Breast epithelium (tissue), 4 donors: ENCODE results near the gene HCAR2. TPM values are rescaled to one million over a fixed set of nuclear protein-coding genes. Genes with fewer than 3 reads are reported as not detected.
"Not testable (repeated sequence)": the region's sequence is repeated elsewhere in the genome, so short reads cannot be mapped to it uniquely, and the experiment has no call there.

Experiments used
- DNase-seq, 2 donors: peaks; one replicate each; pipeline ENCODE4 v3.0.0-alpha.2; 2019; ENCODE audit warnings: low spot score in 2 of 2
- H3K27ac ChIP-seq, 2 donors: fragments of 200-600 bp; sonication (generic) in 1 of 2; one replicate each; pipeline ENCODE4 v1.5.1; 2016 to 2019; ENCODE audit warnings: mild to moderate bottlenecking in 1 of 2
- H3K27me3 ChIP-seq, 2 donors: fragments of 200-600 bp; sonication (generic) in 1 of 2; one replicate each; pipeline versions ENCODE4 v1.5.1 to v1.6.0; 2017 to 2019; ENCODE audit warnings: control low read depth in 1 of 2, mild to moderate bottlenecking in 1 of 2
- H3K36me3 ChIP-seq: fragments of 200-600 bp; one replicate; pipeline ENCODE4 v1.5.1; 2019
- H3K4me1 ChIP-seq, 2 donors: fragments of 200-600 bp; sonication (generic); one replicate each; pipeline ENCODE4 v1.5.1; 2016 to 2019; ENCODE audit warnings: control low read depth in 1 of 2
- H3K4me3 ChIP-seq, 3 donors: fragments of 200-600 bp; sonication (generic); 1 replicate in 2 of 3; 2 replicates in 1 of 3; pipeline ENCODE4 v1.5.1; 2016 to 2019; ENCODE audit warnings: mild to moderate bottlenecking in 3 of 3, moderate library complexity in 2 of 3
- H3K9me3 ChIP-seq, 2 donors: fragments of 200-600 bp; sonication (generic) in 1 of 2; one replicate each; pipeline ENCODE4 v1.5.1; 2016 to 2019; ENCODE audit warnings: control low read depth in 1 of 2
- CTCF ChIP-seq, 3 donors: fragments of 450-650 bp; IDR thresholded peaks; one replicate each; pipeline ENCODE4 v1.5.1; 2016 to 2017; ENCODE audit warnings: antibody characterized with exemption in 3 of 3, mild to moderate bottlenecking in 3 of 3, moderate library complexity in 3 of 3
- POLR2A ChIP-seq: fragments of 450-650 bp; IDR thresholded peaks from one replicate; pipeline ENCODE4 v1.6.1; 2016; ENCODE audit warnings: antibody characterized with exemption, mild to moderate bottlenecking, moderate library complexity
- POLR2AphosphoS5 ChIP-seq, 3 donors: sonication (generic); formaldehyde crosslinking; IDR thresholded peaks; one replicate each; pipeline ENCODE4 v1.6.1; 2017; ENCODE audit warnings: antibody characterized with exemption in 3 of 3
- intact Hi-C: fragments of 100-400 bp; cut with DNase I; formaldehyde crosslinking; loops from one replicate; pipeline ENCODE4 v1.15.1; 2023; ENCODE audit warnings: low total_unique reads
- total RNA-seq, 3 donors: library from RNA; depleted of rRNA; stranded (reverse); fragments of >200 nt; gene quantifications; one replicate each; pipeline ENCODE4 v1.1.0, GENCODE V29; 2016

Gene HCAR2
- total RNA-seq: 10 to 100 TPM in 1 of 3 donors, 1 to 10 TPM in 2; 5.7 to 10.8 (median 6.4) TPM

DNA sequence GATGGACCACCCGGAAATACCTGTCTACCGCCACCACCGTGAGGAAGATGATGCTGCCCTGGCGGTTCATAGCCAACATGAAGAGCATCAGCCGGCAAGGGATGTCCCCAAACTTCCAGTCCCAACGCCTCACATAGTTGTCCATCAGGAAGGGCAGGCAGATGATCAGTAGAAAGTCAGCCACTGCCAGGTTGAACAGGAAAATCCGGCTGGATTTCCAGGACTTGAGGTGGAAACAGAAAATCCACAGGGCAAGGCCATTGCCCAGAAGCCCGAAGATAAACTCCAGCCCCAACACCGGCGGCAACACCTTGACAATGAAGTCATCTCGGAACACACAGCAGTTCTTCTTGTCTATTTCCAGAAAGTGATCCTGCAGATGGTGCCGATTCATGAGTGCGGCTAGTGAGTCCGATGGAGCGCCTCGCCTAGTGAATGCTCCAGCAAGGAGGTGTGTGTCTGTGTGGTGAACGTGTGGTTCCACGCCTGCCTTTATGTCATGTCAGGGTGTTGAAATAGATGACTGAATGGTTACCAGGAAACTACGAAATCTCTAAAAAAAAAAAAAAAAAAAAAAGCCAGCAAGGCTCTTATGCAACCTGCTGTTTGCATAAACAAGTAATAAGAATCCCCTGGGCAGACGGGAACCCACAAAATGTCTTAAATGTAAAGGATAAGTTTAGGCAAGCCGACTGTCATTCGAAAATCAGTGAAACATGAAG is at the start of gene HCAR2:
HCAR2 (minus strand) TSS at position 468 of the 722 bp plus-strand sequence; CDS start at position 394, 74 bp downstream.
- H3K4me3 ChIP-seq, H3K4me1 ChIP-seq, H3K36me3 ChIP-seq, H3K27me3 ChIP-seq, H3K9me3 ChIP-seq, DNase-seq, intact Hi-C loops: not testable (repeated sequence)
- H3K27ac ChIP-seq: peak within 1 kb of the TSS in 1 of 2 donors; percentile 7

DNA sequence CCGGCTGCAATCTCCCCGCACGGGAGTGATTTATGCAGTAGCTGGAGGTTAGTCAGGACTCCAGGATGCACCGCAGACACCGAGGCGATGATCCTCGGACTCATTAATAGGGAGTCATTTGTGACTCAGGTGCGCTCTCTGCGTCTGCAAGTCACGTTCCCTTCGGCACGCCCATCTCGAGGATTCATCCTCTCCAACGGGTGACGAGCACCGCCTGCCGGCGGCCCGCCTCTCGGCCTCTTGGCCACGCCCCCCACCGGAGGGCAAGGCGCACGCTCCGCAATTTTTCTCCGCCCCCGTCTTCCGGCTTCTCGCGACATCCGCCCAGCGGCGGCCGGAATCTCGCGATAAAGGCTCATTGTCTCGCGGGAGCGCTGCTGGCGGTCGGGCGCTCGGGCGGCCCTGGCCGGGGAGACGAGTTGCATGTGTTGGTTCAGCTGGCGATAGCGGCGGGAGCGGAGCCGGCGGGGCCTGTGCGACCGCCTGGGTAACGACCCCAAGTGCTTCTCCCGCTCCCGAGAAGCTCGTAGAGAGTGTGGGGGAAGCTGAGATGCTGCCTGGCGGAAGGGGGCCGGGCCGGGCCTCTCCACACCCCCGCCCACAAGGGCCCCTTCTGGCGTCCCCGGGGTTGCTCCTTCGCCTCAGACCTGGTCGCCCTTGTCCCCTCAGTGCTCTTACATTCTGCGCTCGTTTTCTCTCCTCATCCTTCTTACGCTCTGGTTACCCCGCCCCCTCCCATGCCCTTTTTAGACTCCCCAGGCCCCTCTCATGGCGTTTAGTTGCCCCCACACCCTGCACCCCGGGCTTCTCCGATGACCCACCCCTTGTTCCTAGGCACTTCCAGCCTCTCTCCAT is 49.5 kb upstream of the HCAR2 start, which contains the start of gene DENR:
DENR (plus strand) TSS at position 361 of the 855 bp plus-strand sequence. CDS start 878 bp downstream, outside the sequence.
- Histone ChIP-seq H3K4me1 (peaks cover 5 to 8% of the 10 kb centered on the region in 2 donors), H3K4me3 (peak within 1 kb of the TSS; percentile 82 to 95 (median 90)), H3K9me3 (no peaks in the 10 kb centered on the region), H3K27ac (peak within 1 kb of the TSS; percentile 89 to 93), H3K27me3 (no peaks in the 10 kb centered on the region), H3K36me3 (no peaks in the 10 kb centered on the region)
- peak; percentile 97 to 99 for DNase-seq
- intact Hi-C loops: no loop called here
- peak; percentile 90 to 95 (median 92) for TF ChIP-seq POLR2AphosphoS5 (IDR thresholded peaks at IDR 0.05)
- TF ChIP-seq POLR2A: peak; percentile 75
- TF ChIP-seq CTCF (IDR thresholded peaks at IDR 0.05): peak; percentile 52 to 88 (median 73)

DNA sequence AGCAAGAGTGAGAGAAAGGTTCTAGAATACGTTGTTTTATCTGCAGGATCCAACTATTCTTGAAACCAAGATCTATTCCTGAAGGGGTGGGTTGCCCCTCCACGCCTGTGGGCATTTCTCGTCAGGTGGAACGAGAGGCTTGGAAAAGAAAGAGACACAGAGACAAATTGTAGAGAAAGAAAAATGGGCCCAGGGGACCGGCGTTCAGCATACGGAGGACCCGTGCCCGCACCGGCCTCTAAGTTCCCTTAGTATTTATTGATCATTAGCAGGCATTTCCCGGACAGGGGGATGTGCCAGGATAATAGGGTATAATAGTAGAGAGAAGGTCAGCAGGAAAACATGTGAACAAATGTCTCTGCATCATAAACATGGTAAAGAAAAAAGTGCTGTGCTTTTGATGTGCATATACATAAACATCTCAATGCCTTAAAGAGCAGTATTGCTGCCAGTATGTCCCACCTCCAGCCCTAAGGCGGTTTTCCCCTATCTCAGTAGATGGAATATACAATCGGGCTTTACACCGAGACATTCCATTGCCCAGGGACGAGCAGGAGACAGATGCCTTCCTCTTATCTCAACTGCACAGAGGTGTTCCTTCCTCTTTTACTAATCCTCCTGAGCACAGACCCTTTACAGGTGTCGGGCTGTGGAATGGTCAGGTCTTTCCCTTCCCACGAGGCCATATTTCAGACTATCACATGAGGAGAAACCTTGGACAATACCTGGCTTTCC is 47.8 kb upstream of the HCAR2 start:
- peak overlapping the region; percentile 17 to 26 for H3K27ac ChIP-seq
- intact Hi-C loops: loop anchor here (2.0 kb wide), 1 partner anchor 18 kb away; no protein-coding TSS in a partner anchor
- H3K27me3 ChIP-seq, H3K9me3 ChIP-seq, DNase-seq, H3K36me3 ChIP-seq, H3K4me3 ChIP-seq, H3K4me1 ChIP-seq: not testable (repeated sequence)

GRCh38 chr12:122749569-122750332 is 46.6 kb upstream of the HCAR2 start:
- intact Hi-C loops: loop anchor here (2.0 kb wide), 1 partner anchor 17 kb away; no protein-coding TSS in a partner anchor
- Histone ChIP-seq H3K27me3 (no peaks in the 10 kb centered on the region), H3K27ac (peak overlapping the region in 1 of 2 donors; percentile 10), H3K4me1 (peaks cover 5 to 8% of the 10 kb centered on the region in 2 donors), H3K9me3 (no peaks in the 10 kb centered on the region), H3K36me3 (no peaks in the 10 kb centered on the region), H3K4me3 (no peak overlapping the region)
- TF ChIP-seq POLR2A: no peak
- no peak for TF ChIP-seq POLR2AphosphoS5 (IDR thresholded peaks at IDR 0.05)
- no peak for TF ChIP-seq CTCF (IDR thresholded peaks at IDR 0.05)
- DNase-seq: peak in 1 of 2 donors; percentile 71

DNA sequence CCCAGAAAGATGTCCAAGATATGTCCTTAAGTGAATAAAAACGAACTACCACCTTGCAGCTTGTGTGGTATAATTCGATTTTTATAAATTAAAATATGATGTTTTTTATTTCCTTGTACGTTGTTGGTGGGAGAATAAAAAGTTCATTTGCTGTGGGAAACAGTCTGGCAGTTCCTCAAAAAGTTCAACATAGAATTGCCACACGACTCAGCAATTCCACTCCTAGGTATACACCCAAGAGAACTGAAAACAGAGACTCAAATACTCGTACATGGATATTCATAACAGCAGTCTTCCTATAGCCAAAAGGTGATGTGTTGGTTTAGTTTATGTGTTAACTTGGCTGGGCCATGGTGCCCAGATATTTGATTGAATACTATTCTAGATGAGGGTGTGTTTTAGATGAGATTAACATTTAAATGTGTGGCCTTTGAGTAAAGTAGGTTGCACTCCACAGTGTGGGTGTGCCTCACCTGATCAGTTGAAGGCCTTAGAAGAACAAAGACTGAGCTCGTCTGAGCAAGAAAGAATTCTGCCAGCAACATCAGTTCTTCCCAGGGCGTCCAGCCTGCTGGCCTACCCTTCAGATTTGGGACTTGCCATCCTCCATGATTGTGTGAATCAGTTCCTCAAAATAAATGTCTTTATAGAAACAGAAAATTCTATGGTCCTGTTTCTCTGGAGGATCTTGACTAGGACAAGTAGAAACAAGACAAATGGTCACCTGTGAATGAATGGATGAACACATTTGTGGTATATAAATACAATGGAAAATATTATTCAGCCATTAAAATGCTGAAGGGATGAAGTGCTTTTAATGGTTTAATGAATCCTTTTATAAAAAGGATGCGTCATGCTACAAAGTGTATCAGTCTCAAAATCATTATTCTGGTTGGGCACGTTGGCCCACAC is 44.3 kb upstream of the HCAR2 start:
- no peak for TF ChIP-seq POLR2A
- TF ChIP-seq CTCF (IDR thresholded peaks at IDR 0.05): no peak
- TF ChIP-seq POLR2AphosphoS5 (IDR thresholded peaks at IDR 0.05): no peak
- DNase-seq: no peak
- Histone ChIP-seq H3K27ac (no peak overlapping the region), H3K36me3 (no peaks in the 10 kb centered on the region), H3K27me3 (no peaks in the 10 kb centered on the region), H3K9me3 (no peaks in the 10 kb centered on the region), H3K4me3 (no peak overlapping the region), H3K4me1 (no peaks in the 10 kb centered on the region)
- intact Hi-C loops: no loop called here
